NCI-H2081 (cell line): ENCODE results near the gene ENG.
"Not testable (repeated sequence)": the region's sequence is repeated elsewhere in the genome, so short reads cannot be mapped to it uniquely, and the experiment has no call there.

Experiments used
- DNase-seq, 2 experiments: peaks; one replicate each; lab custom pipeline; 2025; lab: John Stamatoyannopoulos, UW

Gene ENG

GRCh38 chr9:127854184-127854806 is at the start of gene ENG:
Gene ENG, minus strand, starts transcription at chr9:127854658. Its CDS starts 303 bp downstream, at chr9:127854355.
- DNase-seq = peak in 1 of 2 experiments; percentile 24

DNA sequence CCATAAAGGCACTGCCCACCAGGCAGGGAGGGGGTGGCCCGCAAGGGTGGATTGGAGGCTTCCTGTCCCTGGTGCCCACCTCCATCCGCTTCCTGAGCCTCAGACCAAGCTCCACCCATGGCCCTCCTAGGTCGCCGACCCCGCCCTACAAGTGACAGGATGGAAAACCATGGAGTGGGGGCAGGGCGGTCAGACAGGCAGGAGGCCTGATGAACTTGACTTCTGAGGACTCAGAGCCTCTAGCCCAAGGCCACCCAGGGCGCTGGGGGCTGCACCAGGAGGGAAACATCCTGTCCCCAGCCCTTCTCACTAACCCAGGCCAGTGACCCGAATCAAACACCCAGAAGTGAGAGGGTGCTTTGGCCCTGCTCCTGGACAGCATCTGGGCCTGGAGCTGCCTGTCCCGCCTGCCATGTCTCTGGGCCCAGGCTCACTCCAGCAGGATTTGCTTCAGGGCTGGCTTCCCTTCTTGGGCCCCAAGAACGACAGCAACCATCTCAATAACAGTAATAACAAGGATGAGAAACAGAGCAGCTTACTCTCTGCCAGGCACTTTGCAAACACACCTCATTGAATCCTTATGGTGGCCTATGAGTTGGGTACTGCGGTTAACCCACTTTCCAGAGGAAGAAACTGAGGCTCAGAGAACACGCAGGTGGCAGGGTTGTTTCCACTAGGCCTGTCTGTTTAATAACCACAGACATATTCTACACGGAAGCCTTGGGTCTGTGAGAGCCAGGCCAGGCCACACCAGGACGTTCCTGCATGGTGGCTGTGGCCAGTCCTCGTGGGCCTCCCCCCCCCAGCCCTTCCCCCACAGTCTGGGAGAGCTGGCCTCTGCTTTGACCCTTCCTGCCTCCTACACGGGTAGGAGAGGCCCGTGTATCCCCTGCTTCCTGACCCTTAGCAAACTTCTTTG is 49.4 kb upstream of the ENG start:
- no peak for DNase-seq

GRCh38 chr9:127899128-127899943 is 44.9 kb upstream of the ENG start, which contains the start of gene ST6GALNAC6:
Gene ST6GALNAC6, minus strand, starts transcription at chr9:127899603. Its CDS starts 1,622 bp downstream, at chr9:127897981.
- peak; percentile 51 to 65 for DNase-seq

- no peak for DNase-seq
These were observed 44.1 kb upstream of the ENG start for GRCh38 chr9:127898433-127899127.

DNA sequence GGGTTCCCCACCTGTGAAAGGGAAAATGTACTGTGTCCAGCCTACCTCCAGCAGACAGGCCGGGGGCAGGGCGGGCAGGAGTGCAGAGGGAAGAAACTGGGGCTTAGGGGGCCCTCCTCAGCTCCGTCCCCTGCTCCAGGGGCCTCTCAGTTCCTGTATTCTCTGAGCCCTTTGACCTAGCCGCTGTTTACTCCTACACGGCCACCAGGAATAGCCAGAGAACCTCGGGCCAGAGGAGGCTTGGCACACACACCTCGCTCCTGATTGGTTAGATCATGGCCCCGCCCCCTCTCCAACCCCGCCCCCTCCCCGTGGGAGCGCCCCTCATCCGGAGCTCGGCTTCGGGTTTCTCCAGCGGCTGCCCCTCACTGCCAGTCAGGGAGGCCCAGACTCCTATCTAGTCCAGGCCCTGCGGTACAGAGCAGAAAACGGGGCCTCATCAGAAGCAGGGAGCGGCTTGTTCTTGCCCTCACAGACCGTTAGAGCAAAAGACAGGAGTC is 42.8 kb upstream of the ENG start:
- DNase-seq = no peak

DNA sequence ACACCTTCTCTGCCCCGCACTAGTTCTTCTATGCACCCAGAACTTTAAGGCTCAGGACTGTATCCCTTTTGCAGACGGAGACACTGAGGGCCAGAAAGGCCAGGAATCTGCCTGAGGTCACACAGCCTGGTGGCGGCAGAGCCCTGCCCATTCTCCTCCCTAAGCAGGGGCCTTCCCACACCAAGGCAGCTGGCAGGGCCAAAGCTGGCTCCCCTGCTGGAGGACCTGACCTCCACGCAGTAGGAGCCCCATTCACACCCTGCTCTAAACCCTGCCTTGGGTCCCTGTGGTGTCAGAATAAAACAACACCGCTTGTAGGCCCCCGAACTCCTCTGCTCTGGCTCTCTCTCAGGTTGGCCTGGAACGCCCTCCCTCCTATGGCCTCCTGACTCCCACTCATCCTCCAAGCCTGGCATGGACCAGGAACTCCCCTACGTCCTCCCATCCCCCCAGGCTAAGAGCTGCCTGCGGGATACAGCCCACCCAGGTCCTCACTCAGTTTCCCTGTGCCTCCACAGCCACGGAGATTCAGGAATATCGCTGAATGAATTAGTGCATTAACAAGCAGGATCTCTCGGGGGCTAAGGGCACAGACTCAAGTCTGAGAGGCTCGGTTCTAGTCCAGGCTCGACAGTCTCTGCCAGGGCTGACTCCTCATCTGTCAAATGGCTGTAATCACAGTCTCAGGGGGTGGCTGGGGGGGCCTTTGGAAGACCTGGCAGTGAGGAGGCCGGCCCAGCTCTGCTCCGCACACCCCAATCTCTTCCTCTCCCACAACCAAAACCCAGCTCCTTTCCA is 42.1 kb upstream of the ENG start:
- DNase-seq = no peak

GRCh38 chr9:127895811-127896210 is 41.4 kb upstream of the ENG start:
- no peak for DNase-seq

DNA sequence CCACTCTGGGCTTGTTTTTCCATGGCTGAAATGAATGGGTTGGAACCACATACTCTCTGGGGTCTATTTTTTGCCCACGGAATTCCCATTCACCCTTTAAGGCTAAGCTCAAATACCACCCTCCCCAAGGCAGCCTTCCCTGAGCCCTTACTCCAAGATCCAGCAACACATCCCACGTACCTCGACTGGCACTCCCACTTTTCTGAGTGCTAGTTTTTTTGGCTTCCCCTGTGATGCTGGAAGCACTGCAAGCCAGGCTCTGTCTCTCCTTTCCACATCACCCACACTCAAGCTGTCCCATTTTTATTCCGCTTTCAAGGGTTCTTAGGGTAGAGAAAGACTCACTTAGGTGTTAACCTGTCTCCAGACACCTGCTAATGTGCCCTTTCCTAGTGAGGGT is 38.9 kb upstream of the ENG start:
- no peak for DNase-seq

DNA sequence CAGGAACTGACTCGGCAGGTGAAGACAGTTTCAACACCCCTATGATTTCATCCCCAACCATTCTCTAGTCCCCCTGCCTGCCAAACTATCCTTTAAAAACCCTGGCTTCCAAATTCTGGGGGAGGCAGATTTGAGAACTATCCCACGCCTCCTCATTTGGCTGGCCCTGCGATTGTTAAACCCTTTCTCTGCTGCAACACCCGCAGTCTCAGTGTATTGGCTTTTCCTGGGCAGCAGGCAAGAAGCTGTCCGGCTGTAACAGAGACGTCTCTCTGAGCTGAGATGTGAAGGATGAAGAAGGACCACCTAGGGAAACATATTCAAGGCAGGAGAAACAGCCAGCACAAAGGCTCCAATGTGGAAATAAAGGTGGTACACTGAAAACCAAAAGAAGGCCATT is 38.4 kb upstream of the ENG start:
- DNase-seq = no peak

DNA sequence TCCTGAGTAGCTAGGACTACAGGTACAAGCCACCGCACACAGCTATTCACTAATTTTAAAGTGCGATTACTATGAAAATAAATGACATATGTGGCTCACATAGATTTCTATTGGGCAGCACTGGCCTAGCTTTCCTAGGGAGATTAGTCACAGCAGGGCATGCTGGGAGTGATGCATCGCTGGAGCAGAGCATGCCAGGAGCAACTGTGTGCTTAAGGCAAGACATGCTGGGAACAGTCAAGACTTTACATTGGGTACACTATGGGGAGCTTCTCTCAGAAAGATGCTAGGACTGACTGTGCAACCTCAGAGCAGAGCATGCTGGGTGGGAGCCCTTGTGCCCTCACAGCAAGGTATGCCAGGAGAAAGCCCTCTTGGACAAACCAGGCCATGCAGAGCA is 35.6 kb upstream of the ENG start:
- DNase-seq = no peak

GRCh38 chr9:127887792-127888191 is 33.3 kb upstream of the ENG start:
- DNase-seq = no peak

DNA sequence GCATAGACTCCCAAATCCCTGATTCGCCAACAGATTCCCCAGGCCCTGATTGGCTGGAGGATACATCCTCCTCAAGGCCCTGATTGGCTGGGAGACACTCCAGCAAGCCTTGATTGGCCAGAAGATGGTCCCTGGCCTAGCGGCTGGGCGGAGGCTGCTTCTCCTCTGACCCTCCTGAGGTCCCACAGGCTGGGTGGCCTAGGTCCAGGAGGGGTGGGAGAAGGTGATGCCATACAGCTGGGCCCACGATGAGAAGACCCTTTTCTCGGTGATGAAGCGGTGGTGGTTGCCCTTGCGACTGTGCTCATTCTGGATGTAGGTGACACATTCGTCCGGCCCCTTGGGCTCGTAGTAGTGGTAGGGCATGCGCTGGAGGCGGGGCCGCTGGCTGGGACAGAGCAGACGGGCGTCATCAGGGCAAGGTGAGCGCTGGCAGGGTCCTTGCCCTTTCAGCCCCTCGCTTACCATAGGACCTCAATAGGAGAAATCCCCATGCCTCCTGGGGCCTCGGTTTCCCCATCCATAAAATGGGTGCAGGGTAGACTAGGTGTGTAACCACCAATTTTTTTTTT is 32.0 kb upstream of the ENG start:
- DNase-seq = no peak

DNA sequence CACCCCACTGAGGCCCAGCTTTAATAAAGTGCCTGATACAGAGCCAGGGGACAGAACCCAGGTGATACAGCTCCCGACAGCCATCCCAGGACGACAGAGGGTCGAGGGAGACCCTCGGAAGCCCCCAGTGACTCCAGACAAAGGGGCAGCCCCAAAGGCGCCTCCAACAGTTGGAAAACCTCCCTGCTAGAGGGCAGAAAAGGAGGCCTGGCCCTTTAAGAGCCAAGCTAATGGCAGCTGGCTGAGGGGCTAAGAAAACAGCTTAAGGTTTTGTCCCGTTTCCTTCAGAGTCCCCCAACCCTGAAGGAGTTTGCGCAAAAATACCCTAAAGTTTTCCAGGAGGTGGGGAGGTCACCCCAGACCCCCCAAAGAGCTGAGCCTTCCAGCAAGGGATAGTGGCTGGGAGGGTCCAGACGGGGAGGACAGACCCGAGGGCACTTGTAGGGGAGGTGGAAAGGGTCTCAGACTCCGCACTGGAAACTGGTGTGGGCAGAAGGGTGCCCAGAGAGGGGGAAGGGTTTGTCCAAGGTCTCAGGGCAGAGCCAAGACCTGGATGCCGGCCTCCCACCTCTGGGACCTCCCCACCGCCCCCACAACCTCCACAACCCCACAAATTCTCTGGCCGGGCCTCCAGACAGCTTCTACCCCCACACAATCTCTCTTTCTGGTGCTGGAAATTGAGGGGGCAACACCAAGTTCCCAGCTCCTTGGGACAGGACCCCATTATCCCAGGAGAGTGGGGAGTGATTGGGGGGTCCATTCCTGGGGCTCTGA is 31.2 kb upstream of the ENG start:
- no peak for DNase-seq

- DNase-seq = no peak
These were observed 30.6 kb upstream of the ENG start for GRCh38 chr9:127884976-127885490.

DNA sequence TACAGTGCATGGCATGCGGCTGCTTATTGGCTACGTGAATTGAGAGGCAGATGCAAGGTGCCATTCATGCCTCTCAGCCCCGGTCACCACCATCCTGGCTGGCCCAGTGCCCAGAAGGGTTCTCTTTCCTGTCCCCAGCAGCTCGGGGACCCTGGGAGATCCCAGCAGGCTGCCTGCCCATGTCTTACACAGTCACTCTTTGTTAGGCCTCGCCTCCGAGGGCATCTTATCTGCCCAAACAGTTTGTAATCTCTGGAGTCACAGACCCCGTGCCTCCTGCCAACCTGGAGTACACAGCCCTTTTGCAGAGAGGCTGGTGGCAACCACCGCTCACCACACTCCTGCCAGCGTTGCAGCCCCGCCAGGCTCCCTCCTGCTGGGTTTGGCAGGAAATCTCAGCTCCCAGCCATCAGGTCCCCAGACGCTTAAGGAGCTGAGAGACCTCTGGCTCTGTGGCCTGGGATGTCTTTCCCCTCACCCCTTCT is 30.0 kb upstream of the ENG start:
- DNase-seq = peak; percentile 67 to 84

GRCh38 chr9:127883959-127884358 is 29.5 kb upstream of the ENG start:
- DNase-seq = peak in 1 of 2 experiments; percentile 54

DNA sequence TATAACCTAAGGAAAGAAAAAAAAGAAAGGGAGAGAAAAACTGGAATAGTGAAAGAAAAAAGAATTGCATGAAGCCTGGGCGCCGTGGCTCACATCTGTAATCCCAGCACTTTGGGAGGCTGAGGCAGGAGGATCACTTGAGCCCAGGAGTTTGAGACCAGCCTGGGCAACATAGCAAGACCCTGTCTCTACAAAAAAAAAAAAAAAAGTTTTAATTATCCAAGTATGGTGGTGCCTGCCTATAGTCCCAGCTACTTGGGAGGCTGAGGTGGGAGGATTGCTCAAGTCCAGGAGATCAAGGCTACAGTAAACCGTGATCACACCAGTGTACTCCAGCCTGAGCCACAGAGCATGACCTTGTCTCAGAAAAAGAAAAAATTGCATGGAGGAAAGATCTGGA is 27.3 kb upstream of the ENG start:
- not testable (repeated sequence) for DNase-seq

DNA sequence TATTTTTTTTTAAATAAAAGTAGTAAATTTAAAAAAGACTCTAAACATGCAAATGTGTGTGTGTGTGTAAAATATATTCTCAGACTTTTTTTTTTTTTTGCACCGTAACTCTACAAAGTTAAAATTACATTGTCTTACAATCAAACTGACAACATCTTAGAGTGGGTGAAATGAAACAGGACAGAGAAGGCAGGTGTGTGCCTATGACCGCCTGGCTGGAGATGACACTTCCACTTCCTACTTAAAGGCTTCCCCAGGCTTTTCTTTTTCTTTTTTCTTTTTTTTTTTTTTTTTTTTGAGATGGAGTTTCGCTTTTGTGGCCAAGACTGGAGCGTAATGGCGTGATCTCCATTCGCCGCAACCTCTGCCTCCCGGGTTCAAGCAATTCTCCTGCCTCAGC is 25.7 kb upstream of the ENG start:
- DNase-seq = no peak
